ENCODE data around the gene FGF3.
"Not testable (repeated sequence)": the region's sequence is repeated elsewhere in the genome, so short reads cannot be mapped to it uniquely, and the experiment has no call there.

Gene FGF3

DNA sequence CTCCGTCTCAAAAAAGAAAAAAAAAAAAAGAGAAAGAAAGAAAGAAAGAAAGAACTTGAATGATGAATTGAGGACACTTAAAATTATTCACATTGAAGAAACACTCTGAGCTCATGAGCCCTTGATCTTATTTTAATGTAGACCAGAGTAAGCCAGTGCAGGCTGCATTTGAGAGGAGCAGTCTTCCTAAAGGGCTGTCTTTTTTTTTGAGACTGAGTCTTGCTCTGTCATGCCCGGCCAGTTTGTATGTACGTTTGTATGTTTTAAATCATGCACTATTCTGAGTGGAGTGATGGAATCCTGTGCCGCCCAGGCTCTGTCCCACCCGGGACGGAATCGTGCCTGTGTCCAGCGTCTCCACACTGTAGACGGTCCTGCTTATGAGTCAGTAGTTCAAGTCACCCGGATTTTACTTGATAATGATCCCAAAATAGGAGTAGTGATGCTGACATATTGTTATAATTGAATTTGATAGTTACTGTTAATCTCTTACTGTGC is 53.7 kb downstream of the FGF3 start:
- Histone ChIP-seq H3K9me3 (ENCODE audit: control insufficient read depth, insufficient read depth, low read length) (no peaks in the 10 kb centered on the region), H3K9ac (ENCODE audit: low read depth, low read length) (no peak overlapping the region), H3K4me1 (ENCODE audit: insufficient read depth, low read length) (no peaks in the 10 kb centered on the region), H3K36me3 (ENCODE audit: insufficient read depth, low read length) (no peaks in the 10 kb centered on the region)

DNA sequence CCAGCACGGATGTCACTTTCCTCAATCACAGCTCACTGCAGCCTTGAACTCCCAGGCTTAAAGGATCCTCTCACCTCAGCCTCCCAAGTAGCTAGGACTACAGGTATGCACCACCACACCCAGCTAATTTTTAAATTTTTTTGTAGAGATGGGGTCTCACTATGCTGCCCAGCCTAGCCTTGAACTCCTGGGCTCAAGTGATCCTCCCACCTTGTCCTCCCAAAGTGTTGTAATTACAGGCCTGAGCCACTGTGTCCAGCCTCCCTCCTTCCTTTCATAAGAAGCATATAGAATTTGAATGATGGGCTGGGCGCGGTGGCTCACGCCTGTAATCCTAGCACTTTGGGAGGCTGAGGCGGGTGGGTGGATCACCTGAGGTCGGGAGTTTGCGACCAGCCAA is 54.3 kb downstream of the FGF3 start:
- not testable (repeated sequence) for H3K9ac ChIP-seq (ENCODE audit: low read depth, low read length); H3K9me3 ChIP-seq (ENCODE audit: control insufficient read depth, insufficient read depth, low read length); H3K4me1 ChIP-seq (ENCODE audit: insufficient read depth, low read length); H3K36me3 ChIP-seq (ENCODE audit: insufficient read depth, low read length)

DNA sequence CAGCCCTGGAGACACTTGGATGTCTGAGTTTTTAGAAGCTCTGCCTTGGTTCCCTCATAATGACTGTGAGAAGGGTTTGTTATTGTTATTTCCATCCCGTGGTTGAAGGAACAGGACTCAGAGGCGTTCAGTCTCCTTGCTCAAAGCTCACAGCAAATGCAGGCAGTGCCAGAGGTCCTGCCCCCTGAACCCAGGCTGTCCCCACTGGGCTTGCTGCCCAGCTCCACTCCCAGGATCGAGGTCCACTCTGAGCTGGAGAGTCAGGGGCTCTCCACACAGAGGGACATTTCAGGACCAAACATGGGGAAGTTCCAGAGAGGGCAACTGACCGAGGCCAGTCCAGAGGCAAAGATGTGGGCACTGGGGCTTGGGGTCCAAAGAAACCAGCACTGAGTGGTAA is 58.9 kb downstream of the FGF3 start:
- Histone ChIP-seq H3K36me3 (ENCODE audit: insufficient read depth, low read length) (no peaks in the 10 kb centered on the region), H3K4me1 (ENCODE audit: insufficient read depth, low read length) (no peaks in the 10 kb centered on the region)

More for the DNA sequence above, 58.9 kb downstream of the FGF3 start:
- Histone ChIP-seq H3K9ac (ENCODE audit: low read depth, low read length) (no peak overlapping the region), H3K9me3 (ENCODE audit: control insufficient read depth, insufficient read depth, low read length) (no peaks in the 10 kb centered on the region)

All from ES-I3 (cell line).